ENCODE measurements around the gene SLC36A2. TPM values are rescaled to one million over a fixed set of nuclear protein-coding genes. Genes with fewer than 3 reads are reported as not detected.

Gene SLC36A2
- total and polyA plus RNA-seq, 12 donors = 0.06 to 0.17 (median 0.07) TPM; not detected in 9

GRCh38 chr5:151280443-151280842 is 66.9 kb downstream of the SLC36A2 start:
- no peaks in the 10 kb centered on the region for H3K27me3 ChIP-seq
- no peaks in the 10 kb centered on the region for H3K9me3 ChIP-seq (replicated peaks in 1 of 3)
- H3K4me1 ChIP-seq (replicated peaks in 1 of 2) = no peaks in the 10 kb centered on the region
- no peak overlapping the region for H3K4me3 ChIP-seq
- no peak overlapping the region for H3K27ac ChIP-seq
- no peak for TF ChIP-seq CTCF (IDR thresholded peaks at IDR 0.05)
- no peak for TF ChIP-seq POLR2A (IDR thresholded peaks at IDR 0.05)
- no peak for DNase-seq
- WGBS, 4 donors = 78 to 94% (median 86%) methylated on average over 2 of the region's 2 CpGs
- H3K36me3 ChIP-seq (replicated peaks in 1 of 2) = no peaks in the 10 kb centered on the region
- intact Hi-C loops (cut with DNase I) = no loop called here

GRCh38 chr5:151278845-151279244 is 68.5 kb downstream of the SLC36A2 start:
- DNase-seq = no peak
- Histone ChIP-seq H3K27me3 (no peaks in the 10 kb centered on the region), H3K9me3 (replicated peaks in 1 of 3) (no peaks in the 10 kb centered on the region), H3K4me3 (no peak overlapping the region), H3K36me3 (replicated peaks in 1 of 2) (no peaks in the 10 kb centered on the region), H3K4me1 (replicated peaks in 1 of 2) (no peaks in the 10 kb centered on the region), H3K27ac (no peak overlapping the region)
- intact Hi-C loops (cut with DNase I) = no loop called here
- TF ChIP-seq POLR2A (IDR thresholded peaks at IDR 0.05) (no peak), CTCF (IDR thresholded peaks at IDR 0.05) (no peak)
- 73 to 77% (median 76%) methylated on average over 5 of the region's 5 CpGs for WGBS, 4 donors

- Histone ChIP-seq H3K27ac (no peak overlapping the region), H3K4me3 (no peak overlapping the region), H3K9me3 (replicated peaks in 1 of 3) (no peaks in the 10 kb centered on the region), H3K4me1 (replicated peaks in 1 of 2) (no peaks in the 10 kb centered on the region), H3K27me3 (no peaks in the 10 kb centered on the region), H3K36me3 (replicated peaks in 1 of 2) (no peaks in the 10 kb centered on the region)
- 91 to 94% (median 92%) methylated on average over 2 of the region's 2 CpGs for WGBS, 4 donors
- no peak for TF ChIP-seq CTCF (IDR thresholded peaks at IDR 0.05)
- no peak for TF ChIP-seq POLR2A (IDR thresholded peaks at IDR 0.05)
- intact Hi-C loops (cut with DNase I) = no loop called here
- DNase-seq = no peak
These were observed 71.6 kb downstream of the SLC36A2 start for GRCh38 chr5:151275803-151276202.

GRCh38 chr5:151274666-151275065 is 72.7 kb downstream of the SLC36A2 start:
- DNase-seq = no peak
- Histone ChIP-seq H3K27me3 (no peaks in the 10 kb centered on the region), H3K4me3 (no peak overlapping the region), H3K27ac (no peak overlapping the region), H3K9me3 (replicated peaks in 1 of 3) (no peaks in the 10 kb centered on the region), H3K36me3 (replicated peaks in 1 of 2) (peaks cover 0 to 4% of the 10 kb centered on the region in 2 donors), H3K4me1 (replicated peaks in 1 of 2) (no peaks in the 10 kb centered on the region)
- TF ChIP-seq CTCF (IDR thresholded peaks at IDR 0.05) (no peak), POLR2A (IDR thresholded peaks at IDR 0.05) (no peak)
- intact Hi-C loops (cut with DNase I) = no loop called here

Data from adrenal gland (tissue), 12 donors.